K562 (cell line): ENCODE data around the gene RSBN1L. TPM values are rescaled to one million over a fixed set of nuclear protein-coding genes. Genes with fewer than 3 reads are reported as not detected.

ENCODE experiments used
- ADNP ChIP-seq: fragments of 200-800 bp; sonication (Bioruptor generic); IDR thresholded peaks from 2 replicates; pipeline ENCODE4 v1.6.1; 2016; ENCODE audit warnings: missing genetic modification characterization, missing compliant biosample characterization
- BHLHE40 ChIP-seq: IDR thresholded peaks from 2 replicates; pipeline ENCODE4 v1.6.1; 2011; ENCODE audit warnings: low read length, improper control_type of control experiment
- CCAR2 ChIP-seq: fragments of 200-400 bp; formaldehyde crosslinking; IDR thresholded peaks from 2 replicates; pipeline ENCODE4 v1.6.1; 2017; ENCODE audit warnings: mild to moderate bottlenecking, low read depth, low read length
- CTBP1 ChIP-seq: fragments of 450-650 bp; IDR thresholded peaks from 2 replicates; pipeline ENCODE4 v1.6.1; 2016; ENCODE audit warnings: borderline replicate concordance
- E2F5 ChIP-seq: sonication (generic); formaldehyde crosslinking; IDR thresholded peaks from 2 replicates; pipeline ENCODE4 v1.8.0; 2022; ENCODE audit warnings: mild to moderate bottlenecking, missing genetic modification reagents
- FIP1L1 ChIP-seq: fragments of 200-400 bp; formaldehyde crosslinking; IDR thresholded peaks from 2 replicates; pipeline ENCODE4 v1.6.1; 2018; ENCODE audit warnings: mild to moderate bottlenecking, low read depth, low read length; ENCODE audit not compliant: poor library complexity, severe bottlenecking
- GATAD2B ChIP-seq: fragments of 450-650 bp; IDR thresholded peaks from 2 replicates; pipeline ENCODE4 v1.6.1; 2017; ENCODE audit warnings: mild to moderate bottlenecking, borderline replicate concordance
- MAFF ChIP-seq: IDR thresholded peaks from 2 replicates; pipeline ENCODE4 v1.6.1; 2012; ENCODE audit warnings: low read length, improper control_type of control experiment
- MNT ChIP-seq, 2 experiments: fragments of 450-650 bp; conservative IDR thresholded peaks; 2 replicates each; pipeline ENCODE4 v1.6.1; 2017; ENCODE audit warnings: mild to moderate bottlenecking in 2 of 2, moderate library complexity in 2 of 2
- POLR2AphosphoS5 ChIP-seq: IDR thresholded peaks from 2 replicates; pipeline ENCODE4 v1.6.1; 2011; ENCODE audit warnings: mild to moderate bottlenecking, low read depth, low read length, moderate library complexity; ENCODE audit not compliant: control insufficient read depth, insufficient read depth
- POLR2H ChIP-seq: IDR thresholded peaks from 2 replicates; pipeline ENCODE4 v1.6.1; 2016; ENCODE audit warnings: missing genetic modification characterization, low read depth, mild to moderate bottlenecking, control low read depth, missing compliant biosample characterization, moderate library complexity
- SAFB2 ChIP-seq: fragments of 200-400 bp; formaldehyde crosslinking; IDR thresholded peaks from 2 replicates; pipeline ENCODE4 v1.6.1; 2018; ENCODE audit warnings: borderline replicate concordance, low read length, low read depth, moderate library complexity; ENCODE audit not compliant: severe bottlenecking
- SP1 ChIP-seq: sonication (generic); formaldehyde crosslinking; IDR thresholded peaks from 2 replicates; pipeline ENCODE4 v1.8.1; 2022; ENCODE audit warnings: mild to moderate bottlenecking, missing genetic modification reagents
- SRF ChIP-seq, 2 experiments: fragments of 250-450, 450-650 bp in 1 of 2; sonication (Bioruptor Pico) in 1 of 2; sonication (generic) in 1 of 2; formaldehyde crosslinking; IDR thresholded peaks; 2 replicates each; pipeline versions ENCODE4 v1.5.0 to v1.5.1; 2020 to 2022; ENCODE audit warnings: mild to moderate bottlenecking in 1 of 2, missing genetic modification reagents in 1 of 2
- TCFL5 ChIP-seq: fragments of 250-450 bp; sonication (Bioruptor Pico); conservative IDR thresholded peaks from 2 replicates; pipeline ENCODE4 v1.6.1; 2021; ENCODE audit warnings: mild to moderate bottlenecking, moderate library complexity, matching md5 sums
- TEAD4 ChIP-seq, 2 experiments: sonication (generic) in 1 of 2; formaldehyde crosslinking in 1 of 2; IDR thresholded peaks; 2 replicates each; pipeline versions ENCODE4 v1.6.1 to v1.8.0; 2012 to 2022; ENCODE audit warnings: borderline replicate concordance in 1 of 2, inconsistent platforms in 1 of 2, low read length in 1 of 2, mild to moderate bottlenecking in 1 of 2, missing genetic modification reagents in 1 of 2
- THRAP3 ChIP-seq: fragments of 450-650 bp; IDR thresholded peaks from 2 replicates; pipeline ENCODE4 v1.6.1; 2016; ENCODE audit warnings: mild to moderate bottlenecking, inconsistent platforms, borderline replicate concordance
- XRCC3 ChIP-seq: fragments of 450-650 bp; IDR thresholded peaks from 2 replicates; pipeline ENCODE4 v1.6.1; 2017; ENCODE audit warnings: mild to moderate bottlenecking, moderate library complexity
- ZKSCAN8 ChIP-seq: fragments of 200-800 bp; sonication (Bioruptor generic); IDR thresholded peaks from 2 replicates; pipeline ENCODE4 v1.6.1; 2016; ENCODE audit warnings: missing genetic modification characterization, missing compliant biosample characterization
- ZNF592 ChIP-seq: fragments of 450-650 bp; IDR thresholded peaks from 2 replicates; pipeline ENCODE4 v1.6.1; 2017; ENCODE audit warnings: antibody characterized with exemption, mild to moderate bottlenecking
- ZNF75A ChIP-seq: fragments of 450-650 bp; formaldehyde crosslinking; IDR thresholded peaks from 2 replicates; pipeline ENCODE4 v1.4.0; 2020; ENCODE audit warnings: mild to moderate bottlenecking
- ZNF77 ChIP-seq: fragments of 250-450 bp; sonication (Bioruptor Pico); IDR thresholded peaks from 2 replicates; pipeline ENCODE4 v1.5.0; 2020
- polyA plus RNA-seq, 8 experiments: library from polyadenylated mRNA; depleted of rRNA in 4 of 8; stranded (reverse) in 5 of 8; unstranded in 3 of 8; fragments of >200 nt; fragmentation: Nextera tagmentation in 2 of 8; fragmentation: Illumina TruSeq in 1 of 8; extraction: Ambion mirVana in 2 of 8; extraction: Trizol in 1 of 8; gene quantifications; 2 replicates each; pipeline versions ENCODE4 v1.2.1 to v1.2.3, GENCODE V29; 2011 to 2014; ENCODE audit warnings: inconsistent platforms in 1 of 8, missing spikeins in 1 of 8
- total RNA-seq, 7 experiments: library from RNA; depleted of rRNA in 6 of 7; stranded (reverse); fragments of >200 nt in 6 of 7; fragmentation: Illumina TruSeq in 2 of 7; extraction: Trizol in 2 of 7; gene quantifications; 2 replicates each; pipeline versions ENCODE4 v1.2.1 to v1.2.3, GENCODE V29; 2011 to 2021; ENCODE audit warnings: low replicate concordance in 1 of 7

RSBN1L gene
- total and polyA plus RNA-seq, 9 of the 15 experiments (the other 6 are each of a cell fraction or from before 2014, with no cell fraction given), result 6.2 to 35.2 (median 20.1) TPM

- no peak for TF ChIP-seq FIP1L1
- no peak for TF ChIP-seq ZNF75A
- peak; percentile 43; the same call in 1 of the 2 replicates for TF ChIP-seq TEAD4 (IDR thresholded peaks at IDR 0.05; ENCODE audit: low read length)
- TF ChIP-seq TEAD4 (CRISPR knock-in tag; IDR thresholded peaks at IDR 0.05; ENCODE audit: borderline replicate concordance), result no peak
- no peak for TF ChIP-seq POLR2AphosphoS5
- TF ChIP-seq ZNF77 (CRISPR knock-in tag), result no peak
- no peak for TF ChIP-seq SP1
- TF ChIP-seq ADNP, result no peak
- TF ChIP-seq CTBP1, result no peak
- no peak for TF ChIP-seq TCFL5 (CRISPR knock-in tag)
- TF ChIP-seq CCAR2, result no peak
- TF ChIP-seq GATAD2B, result peak; percentile 24; the same call in 1 of the 2 replicates
- TF ChIP-seq MNT (conservative IDR thresholded peaks at IDR 0.05), result peak; percentile 47 to 54
- TF ChIP-seq SRF (CRISPR knock-in tag; IDR thresholded peaks at IDR 0.05), result no peak
- no peak for TF ChIP-seq XRCC3
- TF ChIP-seq THRAP3, result no peak; the same call in 1 of the 2 replicates
- peak; percentile 10; the same call in 1 of the 2 replicates for TF ChIP-seq BHLHE40
- 0 out of 2 replicates have a peak, but pooled peaks have one; percentile 51 for TF ChIP-seq ZNF592
- TF ChIP-seq ZKSCAN8, result no peak
- no peak for TF ChIP-seq SAFB2
- no peak for TF ChIP-seq E2F5 (CRISPR knock-in tag)
- 0 out of 2 replicates have a peak, but pooled peaks have one; percentile 15 for TF ChIP-seq MAFF
- no peak for TF ChIP-seq POLR2H (tag)
These were observed 134.5 kb downstream of the RSBN1L start (continued) for GRCh38 chr7:77830649-77831355.
